Activated T-helper 9 cell treated with anti-CD3 and anti-CD28 coated beads, Interleukin-2, amount 50 U/mL, for 16 hours (primary cell): Measurements from ENCODE around the gene TCHH.

Experiments
- DNase-seq: peaks from one replicate; pipeline ENCODE4 v3.0.0-alpha.2; 2020; ENCODE audit warnings: low read depth

The TCHH gene

GRCh38 chr1:152067150-152067549 lies 48.1 kb downstream of the TCHH start:
- no peak for DNase-seq

GRCh38 chr1:152061952-152062351 lies 53.3 kb downstream of the TCHH start:
- no peak for DNase-seq
